H9 (cell line): ENCODE measurements around the gene SCN8A. TPM values are rescaled to one million over a fixed set of nuclear protein-coding genes. Genes with fewer than 3 reads are reported as not detected.

Experiments
- DNase-seq: peaks from one replicate; pipeline ENCODE4 v3.0.0-alpha.2; 2017
- H2AFZ ChIP-seq: one replicate; pipeline ENCODE4 v1.6.1; 2013; ENCODE audit warnings: mild to moderate bottlenecking, low read length, control low read depth, moderate library complexity
- H2AK5ac ChIP-seq: 2 replicates; pipeline ENCODE4 v1.6.1; 2013; ENCODE audit warnings: low read length, control low read depth, mixed read lengths; ENCODE audit not compliant: insufficient read length
- H2BK120ac ChIP-seq: one replicate; pipeline ENCODE4 v1.6.1; 2013; ENCODE audit warnings: low read depth, mild to moderate bottlenecking, low read length, control low read depth, inconsistent platforms; ENCODE audit not compliant: poor library complexity, severe bottlenecking
- H2BK12ac ChIP-seq: 2 replicates; pipeline ENCODE4 v1.6.1; 2013; ENCODE audit warnings: low read length, control low read depth, mixed read lengths, low read depth; ENCODE audit not compliant: insufficient read length
- H2BK15ac ChIP-seq: 2 replicates; pipeline ENCODE4 v1.6.1; 2013; ENCODE audit warnings: low read depth, low read length, control low read depth
- H2BK20ac ChIP-seq: one replicate; pipeline ENCODE4 v1.6.1; 2013; ENCODE audit warnings: low read depth, mild to moderate bottlenecking, low read length, control low read depth, inconsistent platforms; ENCODE audit not compliant: poor library complexity, severe bottlenecking
- H2BK5ac ChIP-seq: 2 replicates; pipeline ENCODE4 v1.6.1; 2013; ENCODE audit warnings: low read length, control low read depth, mixed read lengths; ENCODE audit not compliant: insufficient read length
- H3K14ac ChIP-seq: 2 replicates; pipeline ENCODE4 v1.6.1; 2013; ENCODE audit warnings: low read length, control low read depth; ENCODE audit not compliant: insufficient read depth
- H3K18ac ChIP-seq: 2 replicates; pipeline ENCODE4 v1.6.1; 2013; ENCODE audit warnings: low read depth, mild to moderate bottlenecking, mixed read lengths, low read length, control low read depth; ENCODE audit not compliant: insufficient read length
- H3K23ac ChIP-seq: 2 replicates; pipeline ENCODE4 v1.6.1; 2013; ENCODE audit warnings: low read length, control low read depth, mixed read lengths, low read depth; ENCODE audit not compliant: insufficient read length
- H3K23me2 ChIP-seq: 2 replicates; pipeline ENCODE4 v1.6.1; 2013; ENCODE audit warnings: low read depth, mild to moderate bottlenecking, mixed read lengths, low read length, control low read depth; ENCODE audit not compliant: insufficient read length, poor library complexity, severe bottlenecking
- H3K27ac ChIP-seq: 2 replicates; pipeline ENCODE4 v1.5.1; 2013; ENCODE audit warnings: low read length, control low read depth, mixed read lengths, low read depth; ENCODE audit not compliant: insufficient read length
- H3K27me3 ChIP-seq: 2 replicates; pipeline ENCODE4 v1.6.1; 2013; ENCODE audit warnings: low read length, control low read depth, inconsistent platforms; ENCODE audit not compliant: insufficient read depth
- H3K4ac ChIP-seq: 2 replicates; pipeline ENCODE4 v1.6.1; 2013; ENCODE audit warnings: low read depth, mild to moderate bottlenecking, control low read depth, inconsistent platforms, low read length, moderate library complexity
- H3K4me1 ChIP-seq: 2 replicates; pipeline ENCODE4 v1.6.1; 2013; ENCODE audit warnings: low read length, control low read depth, inconsistent platforms; ENCODE audit not compliant: insufficient read depth
- H3K4me2 ChIP-seq: 2 replicates; pipeline ENCODE4 v1.6.1; 2013; ENCODE audit warnings: low read length, control low read depth, mixed read lengths; ENCODE audit not compliant: insufficient read length, insufficient read depth
- H3K56ac ChIP-seq: 2 replicates; pipeline ENCODE4 v1.6.1; 2013; ENCODE audit warnings: low read depth, mild to moderate bottlenecking, mixed read lengths, low read length, control low read depth; ENCODE audit not compliant: insufficient read length
- H3K79me1 ChIP-seq: 2 replicates; pipeline ENCODE4 v1.6.1; 2013; ENCODE audit warnings: low read depth, mild to moderate bottlenecking, moderate library complexity, low read length, control low read depth, inconsistent platforms; ENCODE audit not compliant: insufficient read depth, poor library complexity, severe bottlenecking
- H3K79me2 ChIP-seq: 2 replicates; pipeline ENCODE4 v1.6.1; 2013; ENCODE audit warnings: low read length, control low read depth, inconsistent platforms; ENCODE audit not compliant: insufficient read depth
- H3K9ac ChIP-seq: 2 replicates; pipeline ENCODE4 v1.6.1; 2013; ENCODE audit warnings: low read length, control low read depth, mixed read lengths; ENCODE audit not compliant: insufficient read length; ENCODE audit errors: extremely low read depth
- H3K9me3 ChIP-seq: one replicate; pipeline ENCODE4 v1.6.1; 2013; ENCODE audit warnings: low read depth, low read length, inconsistent platforms; ENCODE audit not compliant: control insufficient read depth
- H3T11ph ChIP-seq: one replicate; pipeline ENCODE4 v1.6.1; 2013; ENCODE audit warnings: mild to moderate bottlenecking, low read length, control low read depth, inconsistent platforms
- H4K20me1 ChIP-seq: one replicate; pipeline ENCODE4 v1.6.1; 2013; ENCODE audit not compliant: control insufficient read depth, insufficient read length, insufficient read depth
- H4K5ac ChIP-seq: 2 replicates; pipeline ENCODE4 v1.6.1; 2013; ENCODE audit warnings: low read depth, mild to moderate bottlenecking, mixed read lengths, low read length, control low read depth; ENCODE audit not compliant: insufficient read length
- H4K8ac ChIP-seq: replicated peaks from 2 replicates; pipeline ENCODE4 v1.6.1; 2013; ENCODE audit warnings: low read length, control low read depth, mixed read lengths, low read depth; ENCODE audit not compliant: insufficient read length
- H4K91ac ChIP-seq: 2 replicates; pipeline ENCODE4 v1.6.1; 2013; ENCODE audit warnings: low read depth, mild to moderate bottlenecking, moderate library complexity, mixed read lengths, low read length, control low read depth; ENCODE audit not compliant: insufficient read length
- H3K27ac Mint-ChIP-seq, 3 experiments: 2 replicates in 2 of 3; 3 replicates in 1 of 3; pipeline ENCODE4 v1.8.0; 2020 to 2021; ENCODE audit warnings: mixed read lengths in 3 of 3, mild to moderate bottlenecking in 1 of 3, moderate library complexity in 1 of 3
- H3K27me3 Mint-ChIP-seq: 2 replicates; pipeline ENCODE4 v1.8.0; 2021; ENCODE audit warnings: low read depth, mild to moderate bottlenecking, moderate library complexity, mixed read lengths
- H3K36me3 Mint-ChIP-seq, 3 experiments: 2 replicates in 2 of 3; 3 replicates in 1 of 3; pipeline ENCODE4 v1.8.0; 2020 to 2021; ENCODE audit warnings: low read depth in 3 of 3, mixed read lengths in 3 of 3; ENCODE audit not compliant: insufficient read depth in 1 of 3
- H3K4me1 Mint-ChIP-seq, 2 experiments: 2 replicates each; pipeline ENCODE4 v1.8.0; 2020; ENCODE audit warnings: mixed read lengths in 2 of 2
- H3K4me3 Mint-ChIP-seq, 2 experiments: 2 replicates in 1 of 2; 3 replicates in 1 of 2; pipeline ENCODE4 v1.8.0; 2020 to 2021; ENCODE audit warnings: mild to moderate bottlenecking in 2 of 2, mixed read lengths in 2 of 2, moderate library complexity in 1 of 2
- H3K9me3 Mint-ChIP-seq, 2 experiments: 2 replicates in 1 of 2; 3 replicates in 1 of 2; pipeline ENCODE4 v1.8.0; 2020; ENCODE audit warnings: mild to moderate bottlenecking in 2 of 2, mixed read lengths in 2 of 2, moderate library complexity in 1 of 2
- CTCF ChIP-seq: fragments of 200-600 bp; sonication (generic); conservative IDR thresholded peaks from 3 replicates; pipeline ENCODE4 v1.8.0; 2021; ENCODE audit warnings: antibody characterized with exemption, mild to moderate bottlenecking
- WGBS: extraction: QIAGEN DNeasy Blood & Tissue Kit; methylation state at CpG from one replicate; pipeline ENCODE4 v1.1.7; 2013; ENCODE audit warnings: missing lambda C conversion rate, low lambda C conversion rate, mixed read lengths; ENCODE audit not compliant: insufficient read length; ENCODE audit errors: extremely low coverage; 5-methylcytosine and 5-hydroxymethylcytosine counted together
- total RNA-seq: library from RNA; stranded (reverse); gene quantifications from 2 replicates; pipeline ENCODE4 v1.2.1, GENCODE V29; 2021

SCN8A gene
- total RNA-seq, 1 experiment from 2014 or later = 15.2 TPM

DNA sequence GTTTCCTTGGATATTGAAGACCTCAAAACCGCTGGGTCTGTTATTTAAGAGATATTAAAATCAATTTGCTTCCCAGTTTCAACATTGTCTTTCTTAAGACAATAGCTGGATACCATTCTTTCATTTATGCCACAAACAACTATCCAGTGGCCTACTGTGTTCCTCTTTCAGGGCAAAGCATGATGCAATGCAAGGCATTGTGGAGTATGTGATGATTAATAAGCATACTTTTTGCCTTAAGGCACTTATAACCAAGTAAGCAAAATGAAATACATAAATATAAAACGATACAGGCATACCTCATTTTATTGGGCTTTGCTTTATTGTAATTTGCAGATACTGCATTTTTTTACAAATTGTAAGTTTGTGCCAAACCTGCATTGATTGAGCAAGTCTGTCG lies 45.5 kb downstream of the SCN8A start:
- H3K56ac ChIP-seq = no peak overlapping the region
- no peak overlapping the region for H3K27ac ChIP-seq
- no peak overlapping the region for H2AFZ ChIP-seq
- H3K4ac ChIP-seq = no peak overlapping the region
- H3K23ac ChIP-seq = no peak overlapping the region
- H3T11ph ChIP-seq = no peak overlapping the region
- no CpG with 5 or more reads among the region's 3 CpGs for WGBS
- no peak overlapping the region for H4K8ac ChIP-seq
- H3K23me2 ChIP-seq = no peaks in the 10 kb centered on the region
- no peak overlapping the region for H2BK120ac ChIP-seq
- peaks cover 16 to 20% of the 10 kb centered on the region in 2 experiments for H3K9me3 Mint-ChIP-seq
- no peak overlapping the region for H3K4me2 ChIP-seq
- H3K4me1 Mint-ChIP-seq = peaks cover 16 to 17% of the 10 kb centered on the region in 2 experiments
- no peak overlapping the region for H4K91ac ChIP-seq
- H2BK20ac ChIP-seq = no peak overlapping the region
- no peak overlapping the region for H3K4me3 Mint-ChIP-seq
- H3K9me3 ChIP-seq = peaks cover 3% of the 10 kb centered on the region
- no peak for TF ChIP-seq CTCF
- no peak overlapping the region for H2BK5ac ChIP-seq
- no peaks in the 10 kb centered on the region for H3K27me3 Mint-ChIP-seq
- peaks cover 12 to 32% (median 18%) of the 10 kb centered on the region in 3 experiments for H3K36me3 Mint-ChIP-seq
- no peak overlapping the region for H3K9ac ChIP-seq
- no peaks in the 10 kb centered on the region for H4K20me1 ChIP-seq
- no peak overlapping the region for H2AK5ac ChIP-seq
- peaks cover 3% of the 10 kb centered on the region; the same call in 1 of the 2 replicates for H3K4me1 ChIP-seq
- no peak overlapping the region for H4K5ac ChIP-seq
- H3K27me3 ChIP-seq = no peaks in the 10 kb centered on the region
- no peak for DNase-seq
- no peak overlapping the region for H2BK12ac ChIP-seq
- no peak overlapping the region for H3K18ac ChIP-seq
- no peaks in the 10 kb centered on the region for H3K79me1 ChIP-seq
- no peak overlapping the region for H2BK15ac ChIP-seq
- H3K14ac ChIP-seq = no peak overlapping the region
- H3K79me2 ChIP-seq = peaks cover 2% of the 10 kb centered on the region
- H3K27ac Mint-ChIP-seq = no peak overlapping the region
